Measurements from ENCODE around the gene SSTR5.

DNA sequence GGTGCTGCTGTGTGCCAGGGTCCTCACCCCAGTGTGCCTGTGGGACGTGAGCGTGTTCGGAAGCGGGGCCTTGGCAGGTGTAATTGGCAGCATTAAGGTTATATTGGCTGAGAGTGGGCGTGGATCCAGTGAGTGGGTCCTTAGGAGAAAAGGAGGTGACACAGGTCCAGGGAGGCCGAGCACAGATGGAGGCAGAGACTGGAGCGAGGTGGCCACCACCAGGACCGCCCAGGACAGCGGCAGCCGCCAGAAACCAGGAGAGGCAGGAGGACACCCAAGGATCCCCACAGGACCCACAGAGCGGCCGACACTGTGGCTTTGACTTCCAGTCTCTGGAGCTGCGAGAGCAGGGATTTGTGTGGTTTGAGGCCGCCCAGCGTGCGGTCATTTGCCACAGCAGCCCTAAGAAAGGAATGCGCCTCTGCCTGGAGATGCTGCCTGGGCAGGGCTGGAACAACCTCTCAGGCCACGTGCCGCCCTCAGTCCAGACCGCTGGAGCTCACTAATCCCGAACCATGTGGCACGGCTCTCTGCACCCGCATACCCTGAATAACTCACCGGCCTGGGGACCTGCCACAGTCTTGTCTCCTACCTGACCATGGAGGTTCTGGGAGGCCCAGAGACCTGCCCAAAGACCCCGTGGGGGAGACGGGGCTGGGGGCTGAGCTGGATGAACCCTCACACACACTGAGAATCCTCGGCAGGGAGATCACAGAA is 45.6 kb upstream of the SSTR5 start:
- no peak for TF ChIP-seq POLR2A (IDR thresholded peaks at IDR 0.05)
- TF ChIP-seq, protein P1, sequence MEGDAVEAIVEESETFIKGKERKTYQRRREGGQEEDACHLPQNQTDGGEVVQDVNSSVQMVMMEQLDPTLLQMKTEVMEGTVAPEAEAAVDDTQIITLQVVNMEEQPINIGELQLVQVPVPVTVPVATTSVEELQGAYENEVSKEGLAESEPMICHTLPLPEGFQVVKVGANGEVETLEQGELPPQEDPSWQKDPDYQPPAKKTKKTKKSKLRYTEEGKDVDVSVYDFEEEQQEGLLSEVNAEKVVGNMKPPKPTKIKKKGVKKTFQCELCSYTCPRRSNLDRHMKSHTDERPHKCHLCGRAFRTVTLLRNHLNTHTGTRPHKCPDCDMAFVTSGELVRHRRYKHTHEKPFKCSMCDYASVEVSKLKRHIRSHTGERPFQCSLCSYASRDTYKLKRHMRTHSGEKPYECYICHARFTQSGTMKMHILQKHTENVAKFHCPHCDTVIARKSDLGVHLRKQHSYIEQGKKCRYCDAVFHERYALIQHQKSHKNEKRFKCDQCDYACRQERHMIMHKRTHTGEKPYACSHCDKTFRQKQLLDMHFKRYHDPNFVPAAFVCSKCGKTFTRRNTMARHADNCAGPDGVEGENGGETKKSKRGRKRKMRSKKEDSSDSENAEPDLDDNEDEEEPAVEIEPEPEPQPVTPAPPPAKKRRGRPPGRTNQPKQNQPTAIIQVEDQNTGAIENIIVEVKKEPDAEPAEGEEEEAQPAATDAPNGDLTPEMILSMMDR (IDR thresholded peaks at IDR 0.05): no peak
